Activated CD8-positive, alpha-beta memory T cell treated with anti-CD3 and anti-CD28 coated beads for 36 hours (primary cell): ENCODE data around the gene XCL2. TPM values are rescaled to one million over a fixed set of nuclear protein-coding genes. Genes with fewer than 3 reads are reported as not detected.

Experiments used
- CTCF ChIA-PET: fragments of 350-600 bp; sonication (Branson Sonifier 250); formaldehyde crosslinking; loops from one replicate; lab custom pipeline; 2021; ENCODE audit warnings: antibody characterized with exemption; lab: Charles Lee
- POLR2A ChIA-PET: fragments of 350-600 bp; sonication (Branson Sonifier 250); formaldehyde crosslinking; loops from one replicate; lab custom pipeline; 2021; ENCODE audit warnings: antibody characterized with exemption; lab: Charles Lee
- total RNA-seq, 2 experiments: library from RNA; stranded (reverse); gene quantifications; one replicate each; pipeline ENCODE4 v1.2.3, GENCODE V29; 2021

XCL2 gene
- total RNA-seq, 2 experiments from 2014 or later, result 489 to 491 TPM

- ChIA-PET CTCF (interaction anchor here (0.6 kb wide), 1 partner anchor 82 kb away, joined by 3 read pairs; no protein-coding TSS in a partner anchor), POLR2A (no interaction called here)
These were observed 22.3 kb downstream of the XCL2 start for GRCh38 chr1:168521401-168522000.

- POLR2A ChIA-PET, result no interaction called here
- CTCF ChIA-PET, result interaction anchor here (0.6 to 1.0 kb wide), 2 partner anchors 55 to 1026 kb away, joined by 3 to 4 read pairs; no protein-coding TSS in a partner anchor
These were observed 23.0 kb downstream of the XCL2 start for GRCh38 chr1:168520832-168521231.

GRCh38 chr1:168520052-168520751, 23.6 kb downstream of the XCL2 start:
- POLR2A ChIA-PET, result interaction anchor here (0.6 to 1.2 kb wide), 2 partner anchors 10 to 16 kb away, joined by 3 to 6 read pairs; no protein-coding TSS in a partner anchor
- CTCF ChIA-PET, result interaction anchor here (0.6 to 1.0 kb wide), 2 partner anchors 54 to 1027 kb away, joined by 3 to 4 read pairs; no protein-coding TSS in a partner anchor

- POLR2A ChIA-PET, result interaction anchor here (0.6 to 0.7 kb wide), 3 partner anchors 13 to 147 kb away, joined by 3 read pairs; no protein-coding TSS in a partner anchor
- CTCF ChIA-PET, result no interaction called here
These were observed 25.0 kb downstream of the XCL2 start for GRCh38 chr1:168518813-168519212.

GRCh38 chr1:168518201-168518689, 25.6 kb downstream of the XCL2 start:
- POLR2A ChIA-PET, result interaction anchor here (0.6 to 0.7 kb wide), 3 partner anchors 14 to 105 kb away, joined by 3 to 7 read pairs (median 3); no protein-coding TSS in a partner anchor
- CTCF ChIA-PET, result interaction anchor here (1.0 kb wide), 1 partner anchor 25 kb away, joined by 3 read pairs; no protein-coding TSS in a partner anchor

DNA sequence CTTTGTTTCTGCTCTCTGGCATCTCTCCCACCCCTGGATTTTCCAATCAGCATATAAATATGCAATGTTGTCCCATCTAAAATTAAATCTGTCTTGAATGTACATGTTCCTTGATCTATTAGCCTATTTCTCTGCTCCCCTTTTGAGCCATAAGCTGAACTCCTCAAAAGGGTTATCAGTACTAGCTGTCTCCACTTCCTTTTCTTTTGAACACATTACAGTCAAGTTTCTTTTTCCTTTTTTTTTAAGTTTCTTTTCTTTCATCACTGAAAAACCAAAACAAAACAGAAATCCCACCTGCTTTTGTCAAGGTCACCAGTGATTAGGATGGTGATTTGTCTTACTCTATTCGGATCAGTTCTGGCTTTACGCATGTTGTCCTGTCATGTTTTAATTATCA, 29.3 kb downstream of the XCL2 start:
- CTCF ChIA-PET, result no interaction called here
- POLR2A ChIA-PET, result interaction anchor here (1.3 kb wide), 1 partner anchor 44 kb away, joined by 4 read pairs; no protein-coding TSS in a partner anchor

DNA sequence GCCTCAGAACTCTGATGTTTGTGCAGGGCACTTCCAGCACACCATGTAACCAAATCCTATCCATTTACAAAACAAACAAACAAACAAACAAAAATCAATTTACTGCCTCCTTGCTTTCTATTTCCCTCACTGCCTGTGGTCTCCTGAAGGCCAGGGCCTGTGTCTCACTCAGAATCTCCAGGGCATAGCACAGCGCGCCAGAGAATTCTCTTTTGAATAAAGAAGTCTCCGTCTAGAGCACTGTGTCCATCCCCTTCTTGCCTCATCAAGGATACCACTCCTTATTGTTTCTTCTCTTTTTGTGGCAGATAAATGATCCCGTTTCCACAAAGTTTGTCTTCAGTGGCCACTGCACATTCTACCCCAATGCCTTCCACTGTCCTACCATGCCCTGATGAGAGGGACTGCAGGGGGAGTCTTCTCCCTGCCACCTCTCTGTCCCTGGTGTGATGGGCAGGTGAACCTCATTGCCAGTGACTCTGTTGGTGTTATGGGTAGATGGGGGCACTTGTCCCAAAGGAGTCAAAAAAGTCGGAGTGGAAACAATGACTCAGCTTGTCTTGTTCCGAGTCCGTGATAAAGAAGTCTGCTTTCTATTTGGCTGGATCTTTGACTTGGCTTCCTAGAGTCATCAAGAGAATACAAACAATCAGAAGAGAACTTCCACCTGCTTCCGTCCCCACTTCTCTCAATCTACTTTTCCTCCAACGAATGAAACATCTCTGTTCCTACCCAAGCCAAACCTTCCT, 30.0 kb downstream of the XCL2 start:
- CTCF ChIA-PET, result no interaction called here
- POLR2A ChIA-PET, result interaction anchor here (1.3 kb wide), 1 partner anchor 43 kb away, joined by 4 read pairs; no protein-coding TSS in a partner anchor

- CTCF ChIA-PET, result no interaction called here
- POLR2A ChIA-PET, result interaction anchor here (1.3 kb wide), 1 partner anchor 42 kb away, joined by 4 read pairs; no protein-coding TSS in a partner anchor
These were observed 30.8 kb downstream of the XCL2 start for GRCh38 chr1:168512864-168513595.

DNA sequence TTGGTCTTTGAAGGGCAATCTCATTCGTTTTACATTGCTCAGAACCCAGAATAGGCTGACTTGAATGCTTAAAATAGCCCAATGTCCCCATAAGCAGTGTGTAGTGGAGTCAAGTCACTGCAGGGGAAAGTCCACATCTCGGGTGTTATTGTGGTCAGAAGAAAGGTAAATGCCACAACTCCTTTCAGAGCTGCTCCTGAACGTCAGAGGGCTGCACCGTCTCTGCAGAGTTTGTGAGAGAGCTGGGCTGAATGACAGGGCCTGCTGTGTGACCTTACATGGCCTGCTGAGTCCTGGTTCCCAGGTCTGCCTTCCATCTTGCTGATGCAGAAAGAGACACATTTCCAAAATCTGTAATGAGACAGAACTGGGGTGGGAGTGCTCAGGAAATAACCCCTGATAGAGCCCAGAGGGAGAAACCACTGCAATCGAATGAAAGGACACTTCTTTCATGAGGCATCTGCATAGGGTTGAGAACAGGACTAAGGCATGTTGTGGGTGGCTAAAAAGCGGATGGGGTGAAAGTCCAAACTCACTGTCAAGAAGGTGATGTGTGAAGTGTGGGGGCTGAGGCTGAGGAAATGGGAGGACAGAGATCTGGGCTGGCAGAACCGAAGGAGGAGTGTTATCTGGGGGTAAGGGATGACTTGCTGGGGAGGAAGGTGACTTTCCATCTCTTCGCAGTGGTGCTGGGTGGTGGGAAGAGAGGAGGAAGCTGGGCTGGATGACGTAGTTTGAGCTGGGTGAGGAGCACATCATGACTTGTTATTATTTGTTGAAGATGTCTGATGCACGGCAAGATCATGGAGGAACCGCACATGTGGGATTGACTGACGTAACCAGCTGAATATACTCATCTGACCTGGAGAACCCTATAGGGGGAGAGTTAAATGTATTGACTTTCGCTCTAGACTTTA, 33.7 kb downstream of the XCL2 start:
- CTCF ChIA-PET, result interaction anchor here (1.2 kb wide), 1 partner anchor 30 kb away, joined by 3 read pairs; no protein-coding TSS in a partner anchor
- POLR2A ChIA-PET, result interaction anchor here (0.5 kb wide), 1 partner anchor 10 kb away, joined by 3 read pairs; no protein-coding TSS in a partner anchor

DNA sequence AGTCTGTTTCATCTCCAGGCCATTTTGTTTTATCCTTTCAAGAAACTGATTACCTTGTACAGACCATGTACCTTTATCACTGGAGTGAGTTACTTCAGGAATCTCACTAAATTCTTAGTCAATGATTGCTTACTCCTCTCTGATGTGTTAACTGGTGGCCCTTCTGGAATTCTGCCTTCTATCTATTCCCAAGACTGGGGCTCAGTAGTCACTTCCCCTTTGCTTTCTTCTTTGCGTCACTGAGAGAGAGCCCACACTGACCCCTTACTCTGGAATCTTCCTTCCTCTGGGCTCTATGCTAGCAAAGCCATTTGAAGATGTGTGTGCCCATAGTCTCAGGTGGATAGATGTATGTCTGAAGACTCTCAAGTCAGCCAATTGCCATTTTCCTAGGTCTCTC, 34.6 kb downstream of the XCL2 start:
- ChIA-PET CTCF (no interaction called here), POLR2A (no interaction called here)

DNA sequence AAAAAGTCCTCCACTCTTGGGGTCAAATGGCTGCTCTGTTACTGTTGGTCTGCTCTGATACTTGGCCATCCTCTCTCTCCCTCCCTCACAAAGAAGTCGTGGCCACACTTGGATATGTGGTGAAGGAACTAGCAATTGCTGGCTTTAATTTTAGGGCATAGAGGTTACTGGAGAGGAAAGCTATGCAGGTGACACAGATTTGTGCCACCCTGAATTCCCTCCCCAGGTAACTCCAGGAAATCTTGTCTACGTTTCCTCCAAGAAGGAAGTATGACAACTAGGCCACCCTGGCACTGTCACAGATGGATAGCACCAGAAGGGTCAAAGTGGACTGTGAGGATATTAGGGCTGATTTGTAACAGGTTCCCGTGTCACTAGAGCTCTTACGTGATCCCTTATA, 36.0 kb downstream of the XCL2 start:
- ChIA-PET CTCF (no interaction called here), POLR2A (no interaction called here)

- ChIA-PET POLR2A (no interaction called here), CTCF (no interaction called here)
These were observed 36.6 kb downstream of the XCL2 start for GRCh38 chr1:168507231-168507630.

DNA sequence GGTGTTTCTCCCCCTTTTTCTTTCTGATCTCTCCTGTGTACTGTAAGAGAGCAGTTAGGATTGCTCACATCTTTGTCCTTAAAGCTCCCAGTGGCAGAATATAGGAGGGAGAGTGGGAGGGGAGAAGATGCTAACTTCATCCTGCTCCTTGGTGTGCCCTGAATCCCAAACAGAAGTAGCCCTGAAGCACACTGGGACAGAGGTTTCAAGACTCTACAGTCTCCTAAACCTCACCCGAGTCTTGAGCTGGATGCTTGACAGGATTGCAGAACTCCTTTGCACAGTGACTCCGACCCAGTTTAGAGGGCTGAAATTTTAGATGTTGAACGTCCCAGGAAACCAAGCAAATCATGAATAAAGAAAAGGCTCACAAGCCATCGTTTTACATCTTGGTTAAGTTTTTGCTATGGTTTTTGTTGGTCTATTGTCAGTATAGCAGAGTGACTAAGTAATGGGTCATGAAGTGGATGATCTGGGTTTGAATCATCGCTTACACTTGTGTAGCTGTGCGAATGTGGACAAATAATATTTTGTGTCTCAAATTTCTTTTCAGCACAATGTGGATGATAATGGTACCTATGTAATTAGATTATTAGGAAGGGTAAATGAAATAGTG, 37.5 kb downstream of the XCL2 start:
- POLR2A ChIA-PET, result no interaction called here
- CTCF ChIA-PET, result no interaction called here

DNA sequence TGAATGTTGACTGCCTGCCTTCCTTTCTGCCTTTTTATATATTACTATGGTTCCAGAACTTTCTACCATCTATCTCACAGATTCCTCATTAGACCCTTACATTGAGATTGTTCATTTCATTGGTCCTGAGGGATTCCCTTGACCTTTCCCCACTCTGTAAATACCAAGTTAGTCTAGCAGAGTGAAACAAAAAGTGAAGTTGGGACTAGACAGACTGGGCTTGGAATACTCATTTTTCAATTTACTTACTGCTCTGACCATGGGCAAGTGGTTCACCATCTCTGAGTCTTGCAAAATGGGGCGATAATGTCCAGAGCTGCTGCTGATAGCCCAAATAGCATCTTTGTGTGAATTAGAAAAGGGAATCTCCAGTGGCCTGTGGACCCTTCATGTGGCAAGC, 38.8 kb downstream of the XCL2 start:
- ChIA-PET CTCF (no interaction called here), POLR2A (no interaction called here)

- ChIA-PET POLR2A (no interaction called here), CTCF (no interaction called here)
These were observed 39.5 kb downstream of the XCL2 start for GRCh38 chr1:168504064-168504837.

DNA sequence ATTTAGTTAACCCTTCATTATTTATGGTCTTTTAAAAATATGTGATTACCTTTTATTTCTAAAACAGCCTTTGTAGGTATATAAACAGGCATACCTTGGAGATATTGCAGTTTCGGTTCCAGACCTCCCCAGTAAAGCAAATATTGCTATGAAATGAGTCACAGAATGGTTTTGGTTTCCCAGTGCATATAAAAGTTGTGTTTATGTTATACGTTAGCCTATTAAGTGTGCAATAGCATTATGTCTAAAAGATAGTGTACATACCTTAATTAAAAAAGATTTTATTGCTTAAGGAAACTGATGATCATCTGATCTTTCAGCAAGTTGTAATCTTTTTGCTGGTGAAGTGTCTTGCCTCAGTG, 44.1 kb downstream of the XCL2 start:
- POLR2A ChIA-PET, result interaction anchor here (0.7 kb wide), 1 partner anchor 79 kb away, joined by 3 read pairs; no protein-coding TSS in a partner anchor

More for the DNA sequence above, 44.1 kb downstream of the XCL2 start:
- CTCF ChIA-PET, result no interaction called here
